ENCODE results near the gene BUB1B.
A peak's percentile ranks its signal among the peaks of the same experiment; 100 is the strongest.

Gene BUB1B

GRCh38 chr15:40238532-40239403 is 77.9 kb downstream of the BUB1B start, which contains the start of gene PAK6:
Gene PAK6, plus strand, starts transcription at chr15:40239063. Its CDS starts 25,723 bp downstream, at chr15:40264786.
- H3K4me3 ChIP-seq (ENCODE audit: low read depth, low read length), result peak within 1 kb of the TSS; percentile 53
- peak; percentile 45 for DNase-seq (ENCODE audit: low read depth)
- TF ChIP-seq CTCF (conservative IDR thresholded peaks at IDR 0.05; ENCODE audit: low read depth, low read length), result no peak

GRCh38 chr15:40239404-40239692 is 78.5 kb downstream of the BUB1B start:
- DNase-seq (ENCODE audit: low read depth), result no peak
- TF ChIP-seq CTCF (conservative IDR thresholded peaks at IDR 0.05; ENCODE audit: low read depth, low read length), result no peak
- H3K4me3 ChIP-seq (ENCODE audit: low read depth, low read length), result peak overlapping the region; percentile 53

GRCh38 chr15:40239693-40240618 is 79.1 kb downstream of the BUB1B start:
- no peak for TF ChIP-seq CTCF (conservative IDR thresholded peaks at IDR 0.05; ENCODE audit: low read depth, low read length)
- DNase-seq (ENCODE audit: low read depth), result no peak
- no peak overlapping the region for H3K4me3 ChIP-seq (ENCODE audit: low read depth, low read length)

- no peak overlapping the region for H3K4me3 ChIP-seq (ENCODE audit: low read depth, low read length)
- DNase-seq (ENCODE audit: low read depth), result no peak
- no peak for TF ChIP-seq CTCF (conservative IDR thresholded peaks at IDR 0.05; ENCODE audit: low read depth, low read length)
Measured at GRCh38 chr15:40240619-40241221, 79.9 kb downstream of the BUB1B start.

GRCh38 chr15:40241269-40242212 is 80.7 kb downstream of the BUB1B start:
- H3K4me3 ChIP-seq (ENCODE audit: low read depth, low read length), result no peak overlapping the region
- no peak for DNase-seq (ENCODE audit: low read depth)
- TF ChIP-seq CTCF (conservative IDR thresholded peaks at IDR 0.05; ENCODE audit: low read depth, low read length), result no peak

GRCh38 chr15:40242213-40242599 is 81.3 kb downstream of the BUB1B start:
- no peak for DNase-seq (ENCODE audit: low read depth)
- no peak for TF ChIP-seq CTCF (conservative IDR thresholded peaks at IDR 0.05; ENCODE audit: low read depth, low read length)
- no peak overlapping the region for H3K4me3 ChIP-seq (ENCODE audit: low read depth, low read length)
